HG03064 (cell line): Measurements from ENCODE around the gene FNIP1.
A peak's percentile ranks its signal among the peaks of the same experiment; 100 is the strongest.
"Not testable (repeated sequence)": the region's sequence is repeated elsewhere in the genome, so short reads cannot be mapped to it uniquely, and the experiment has no call there.

Experiments used
- ATAC-seq: cut with Tn5 transposase; IDR thresholded peaks from one replicate; pipeline ENCODE4 v1.9.1; 2021; ENCODE audit warnings: low read depth; ENCODE audit not compliant: unreplicated experiment

Gene FNIP1

GRCh38 chr5:131613423-131613822 is 183.4 kb downstream of the FNIP1 start:
- no peak for ATAC-seq

GRCh38 chr5:131611064-131611381 is 185.8 kb downstream of the FNIP1 start:
- ATAC-seq, result no peak

GRCh38 chr5:131610198-131611063 is 186.4 kb downstream of the FNIP1 start:
- no peak for ATAC-seq

GRCh38 chr5:131609774-131610173 is 187.0 kb downstream of the FNIP1 start:
- ATAC-seq, result no peak

GRCh38 chr5:131608597-131608996 is 188.2 kb downstream of the FNIP1 start:
- no peak for ATAC-seq

GRCh38 chr5:131607903-131608540 is 188.8 kb downstream of the FNIP1 start:
- no peak for ATAC-seq

- no peak for ATAC-seq
These were observed 189.4 kb downstream of the FNIP1 start for GRCh38 chr5:131607418-131607817.

GRCh38 chr5:131605086-131605485 is 191.7 kb downstream of the FNIP1 start:
- no peak for ATAC-seq

- ATAC-seq, result peak; percentile 83
These were observed 201.5 kb downstream of the FNIP1 start for GRCh38 chr5:131595088-131596033.

GRCh38 chr5:131593921-131594320 is 202.9 kb downstream of the FNIP1 start:
- no peak for ATAC-seq

- not testable (repeated sequence) for ATAC-seq
These were observed 203.4 kb downstream of the FNIP1 start for GRCh38 chr5:131593436-131593835.
